Uterus (tissue), 2 donors: ENCODE measurements around the gene IGSF3.
"Not testable (repeated sequence)": the region's sequence is repeated elsewhere in the genome, so short reads cannot be mapped to it uniquely, and the experiment has no call there.

Source experiments
- CTCF ChIP-seq, 4 experiments: fragments of 200-600 bp in 2 of 4; fragments of 450-650 bp in 2 of 4; sonication (generic) in 2 of 4; IDR thresholded peaks; one replicate each; pipeline ENCODE4 v1.5.1; 2016 to 2019; ENCODE audit warnings: antibody characterized with exemption in 4 of 4, mild to moderate bottlenecking in 2 of 4, moderate library complexity in 1 of 4
- POLR2A ChIP-seq, 2 donors: fragments of 450-650 bp; IDR thresholded peaks; one replicate each; pipeline ENCODE4 v1.6.1; 2016; ENCODE audit warnings: antibody characterized with exemption in 2 of 2, mild to moderate bottlenecking in 1 of 2, moderate library complexity in 1 of 2

- TF ChIP-seq POLR2A, CTCF (IDR thresholded peaks at IDR 0.05): not testable (repeated sequence)
These were observed 74.1 kb downstream of the IGSF3 start for GRCh38 chr1:116593401-116593800.
